Right ventricle myocardium superior (tissue), 1 donor: Measurements from ENCODE around the gene WAPL. TPM values are rescaled to one million over a fixed set of nuclear protein-coding genes. Genes with fewer than 3 reads are reported as not detected.
A peak's percentile ranks its signal among the peaks of the same experiment; 100 is the strongest.
"Not testable (repeated sequence)": the region's sequence is repeated elsewhere in the genome, so short reads cannot be mapped to it uniquely, and the experiment has no call there.

ENCODE experiments used
- ATAC-seq: fragments of 200-7000 bp; cut with Tn5 transposase; one replicate; pipeline ENCODE4 v1.9.1; 2020; ENCODE audit warnings: mild to moderate bottlenecking; ENCODE audit not compliant: poor library complexity
- DNase-seq: peaks from one replicate; pipeline ENCODE4 v3.0.0-alpha.2; 2020
- intact Hi-C: fragments of 100-400 bp; cut with DNase I; formaldehyde crosslinking; loops from one replicate; pipeline ENCODE4 v1.11.2; 2022
- total RNA-seq: library from RNA; stranded (reverse); fragmentation: NEBNext Ultra II Directional; extraction: Animal tissue kit (Norgen Biotek cat#: 25700); gene quantifications from one replicate; pipeline ENCODE4 v1.2.1, GENCODE V29; 2021
- donor health status: DM: no; HTN: yes; CAD: no; lungs with severe emphysema.

Gene WAPL
- total RNA-seq, 1 donor from 2014 or later = 19.7 TPM

- ATAC-seq = no peak
- no peak for DNase-seq
- intact Hi-C loops = loop anchor here (10.0 kb wide), 1 partner anchor 58 kb away; no protein-coding TSS in a partner anchor
Observed at GRCh38 chr10:86526606-86527005, 5.0 kb upstream of the WAPL start.

GRCh38 chr10:86525713-86526112 lies 4.1 kb upstream of the WAPL start:
- DNase-seq, ATAC-seq: not testable (repeated sequence)
- intact Hi-C loops = loop anchor here (10.0 kb wide), 1 partner anchor 59 kb away; no protein-coding TSS in a partner anchor

GRCh38 chr10:86524225-86524962 lies 2.8 kb upstream of the WAPL start:
- intact Hi-C loops = loop anchor here (10.0 kb wide), 1 partner anchor 60 kb away; no protein-coding TSS in a partner anchor
- DNase-seq = no peak
- ATAC-seq = no peak

GRCh38 chr10:86523348-86523747 lies 1.8 kb upstream of the WAPL start:
- DNase-seq (no peak), ATAC-seq (no peak)
- intact Hi-C loops = loop anchor here (10.0 kb wide), 1 partner anchor 61 kb away; no protein-coding TSS in a partner anchor

- DNase-seq (no peak), ATAC-seq (no peak)
- intact Hi-C loops = loop anchor here (10.0 kb wide), 1 partner anchor 62 kb away; no protein-coding TSS in a partner anchor
Observed at GRCh38 chr10:86522510-86522855, 891 bp upstream of the WAPL start.

- peak; percentile 53 for ATAC-seq
- intact Hi-C loops = loop anchor here (10.0 kb wide), 1 partner anchor 64 kb away; no protein-coding TSS in a partner anchor
- DNase-seq = peak; percentile 75
Observed at GRCh38 chr10:86520871-86521677, 518 bp downstream of the WAPL start.

- intact Hi-C loops = no loop called here
- no peak for DNase-seq
Observed at GRCh38 chr10:86518781-86519180, 2.8 kb downstream of the WAPL start.

GRCh38 chr10:86512137-86512536 lies 9.5 kb downstream of the WAPL start:
- intact Hi-C loops = no loop called here
- ATAC-seq (peak; percentile 32), DNase-seq (no peak)

More at GRCh38 chr10:86518781-86519180, 2.8 kb downstream of the WAPL start:
- ATAC-seq = no peak

GRCh38 chr10:86511027-86511865 lies 10.3 kb downstream of the WAPL start:
- intact Hi-C loops = no loop called here
- DNase-seq (no peak), ATAC-seq (no peak)

GRCh38 chr10:86509145-86509544 lies 12.4 kb downstream of the WAPL start:
- intact Hi-C loops = no loop called here
- ATAC-seq (no peak), DNase-seq (no peak)

GRCh38 chr10:86508217-86508616 lies 13.4 kb downstream of the WAPL start:
- ATAC-seq (no peak), DNase-seq (no peak)
- intact Hi-C loops = no loop called here

- ATAC-seq (no peak), DNase-seq (no peak)
- intact Hi-C loops = no loop called here
Observed at GRCh38 chr10:86506499-86506898, 15.1 kb downstream of the WAPL start.

- intact Hi-C loops = no loop called here
- ATAC-seq = no peak
- DNase-seq = no peak
Observed at GRCh38 chr10:86506062-86506461, 15.5 kb downstream of the WAPL start.

GRCh38 chr10:86504510-86504909 lies 17.1 kb downstream of the WAPL start:
- ATAC-seq = no peak
- no peak for DNase-seq
- intact Hi-C loops = no loop called here

GRCh38 chr10:86500846-86501245 lies 20.7 kb downstream of the WAPL start:
- intact Hi-C loops = no loop called here
- no peak for ATAC-seq
- DNase-seq = no peak

- no peak for DNase-seq
- no peak for ATAC-seq
- intact Hi-C loops = no loop called here
Observed at GRCh38 chr10:86498598-86498997, 23.0 kb downstream of the WAPL start.

GRCh38 chr10:86497621-86498020 lies 24.0 kb downstream of the WAPL start:
- DNase-seq (no peak), ATAC-seq (no peak)
- intact Hi-C loops = no loop called here

GRCh38 chr10:86489960-86490612 lies 31.5 kb downstream of the WAPL start:
- ATAC-seq = no peak
- intact Hi-C loops = no loop called here

More at GRCh38 chr10:86489960-86490612, 31.5 kb downstream of the WAPL start:
- no peak for DNase-seq
